Measurements from ENCODE around the gene PARP1. TPM values are rescaled to one million over a fixed set of nuclear protein-coding genes. Genes with fewer than 3 reads are reported as not detected.

The PARP1 gene
- total RNA-seq, 1 donor from 2014 or later: 86.3 TPM

DNA sequence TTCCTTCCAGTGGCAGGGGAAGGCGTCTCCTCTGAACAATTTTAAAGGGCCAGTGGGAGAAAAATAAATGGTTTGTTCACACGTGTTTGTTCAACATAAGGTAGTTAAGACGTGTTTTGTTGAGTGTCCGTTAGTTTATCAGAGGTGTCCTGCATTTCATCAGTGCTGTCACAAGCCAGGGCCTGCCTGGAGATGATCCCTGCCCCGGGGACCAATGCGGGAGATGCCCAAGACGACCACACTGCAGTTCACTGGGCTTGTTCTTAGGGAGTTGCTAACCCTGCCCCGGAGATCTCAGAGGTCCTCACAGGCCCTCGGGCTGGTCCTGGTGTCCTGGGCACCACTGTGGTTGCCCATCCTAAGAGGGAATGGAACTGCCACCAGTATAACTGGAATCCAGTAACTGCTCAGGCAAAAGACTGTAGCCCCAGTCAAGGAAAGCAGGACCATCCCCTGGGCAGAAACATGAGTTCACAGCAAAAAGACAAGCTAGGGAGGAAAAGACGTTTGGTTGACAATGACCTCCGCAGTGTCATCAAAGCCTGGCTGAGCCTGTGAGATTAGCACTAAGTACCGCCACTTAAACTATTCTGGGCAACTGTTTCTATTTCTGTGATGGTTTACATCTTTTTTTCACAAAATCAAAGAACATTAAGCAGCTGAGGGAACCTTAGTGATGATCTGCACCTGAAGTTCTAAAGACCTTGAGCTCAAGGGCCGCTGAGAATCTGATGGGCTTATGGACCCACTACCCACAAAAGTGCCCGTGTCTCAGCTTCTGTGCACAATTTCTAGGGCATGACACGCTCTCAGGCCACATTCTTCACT is 54.0 kb downstream of the PARP1 start:
- DNase-seq (ENCODE audit: extremely low spot score, unreplicated experiment): no peak
- no peak overlapping the region for H3K27ac Mint-ChIP-seq (ENCODE audit: unreplicated experiment)
- H3K9me3 Mint-ChIP-seq (ENCODE audit: unreplicated experiment): no peaks in the 10 kb centered on the region
- H3K27me3 Mint-ChIP-seq (ENCODE audit: unreplicated experiment): no peaks in the 10 kb centered on the region
- no peak for TF ChIP-seq CTCF (IDR thresholded peaks at IDR 0.05)
- H3K4me3 Mint-ChIP-seq (ENCODE audit: unreplicated experiment): no peak overlapping the region
- peaks cover 2% of the 10 kb centered on the region for H3K4me1 Mint-ChIP-seq (ENCODE audit: unreplicated experiment)
- H3K36me3 Mint-ChIP-seq (ENCODE audit: unreplicated experiment): peaks cover 4% of the 10 kb centered on the region

GRCh38 chr1:226351709-226352108 is 56.2 kb downstream of the PARP1 start:
- no peak for DNase-seq (ENCODE audit: extremely low spot score, unreplicated experiment)
- Mint-ChIP-seq H3K27ac (ENCODE audit: unreplicated experiment) (no peak overlapping the region), H3K36me3 (ENCODE audit: unreplicated experiment) (no peaks in the 10 kb centered on the region), H3K4me1 (ENCODE audit: unreplicated experiment) (peaks cover 2% of the 10 kb centered on the region), H3K27me3 (ENCODE audit: unreplicated experiment) (no peaks in the 10 kb centered on the region), H3K9me3 (ENCODE audit: unreplicated experiment) (no peaks in the 10 kb centered on the region), H3K4me3 (ENCODE audit: unreplicated experiment) (no peak overlapping the region)
- TF ChIP-seq CTCF (IDR thresholded peaks at IDR 0.05): no peak

- Mint-ChIP-seq H3K27ac (ENCODE audit: unreplicated experiment) (no peak overlapping the region), H3K36me3 (ENCODE audit: unreplicated experiment) (no peaks in the 10 kb centered on the region), H3K4me3 (ENCODE audit: unreplicated experiment) (no peak overlapping the region), H3K9me3 (ENCODE audit: unreplicated experiment) (no peaks in the 10 kb centered on the region), H3K27me3 (ENCODE audit: unreplicated experiment) (no peaks in the 10 kb centered on the region), H3K4me1 (ENCODE audit: unreplicated experiment) (peaks cover 2% of the 10 kb centered on the region)
- no peak for DNase-seq (ENCODE audit: extremely low spot score, unreplicated experiment)
- TF ChIP-seq CTCF (IDR thresholded peaks at IDR 0.05): no peak
Measured at GRCh38 chr1:226350519-226350865, 57.4 kb downstream of the PARP1 start.

- Mint-ChIP-seq H3K4me3 (ENCODE audit: unreplicated experiment) (no peak overlapping the region), H3K27me3 (ENCODE audit: unreplicated experiment) (no peaks in the 10 kb centered on the region), H3K27ac (ENCODE audit: unreplicated experiment) (no peak overlapping the region), H3K9me3 (ENCODE audit: unreplicated experiment) (no peaks in the 10 kb centered on the region), H3K36me3 (ENCODE audit: unreplicated experiment) (no peaks in the 10 kb centered on the region), H3K4me1 (ENCODE audit: unreplicated experiment) (peaks cover 2% of the 10 kb centered on the region)
- TF ChIP-seq CTCF (IDR thresholded peaks at IDR 0.05): no peak
- no peak for DNase-seq (ENCODE audit: extremely low spot score, unreplicated experiment)
Measured at GRCh38 chr1:226349801-226350518, 57.9 kb downstream of the PARP1 start.

DNA sequence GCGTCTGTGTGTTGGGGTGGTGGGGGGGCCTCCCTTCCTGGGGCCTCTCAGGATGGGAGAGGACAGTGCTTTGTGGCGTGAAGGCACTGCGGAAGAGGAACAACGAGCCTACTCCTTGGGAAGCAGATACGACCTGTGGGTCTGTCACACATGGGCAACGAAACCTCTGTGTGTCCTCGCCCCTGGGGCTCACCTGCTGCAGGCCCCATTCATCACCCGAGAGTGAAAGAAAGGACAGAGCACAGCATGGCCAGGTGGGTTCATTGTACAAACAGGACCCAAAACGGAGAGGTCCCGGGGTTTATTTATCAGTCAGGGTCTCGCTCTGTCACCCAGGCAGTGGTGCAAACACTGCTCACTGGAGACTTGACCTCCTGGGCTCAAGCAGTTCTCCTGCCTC is 58.8 kb downstream of the PARP1 start:
- no peak overlapping the region for H3K27ac Mint-ChIP-seq (ENCODE audit: unreplicated experiment)
- no peaks in the 10 kb centered on the region for H3K36me3 Mint-ChIP-seq (ENCODE audit: unreplicated experiment)
- no peaks in the 10 kb centered on the region for H3K27me3 Mint-ChIP-seq (ENCODE audit: unreplicated experiment)

More for the DNA sequence above, 58.8 kb downstream of the PARP1 start:
- H3K4me1 Mint-ChIP-seq (ENCODE audit: unreplicated experiment): peaks cover 2% of the 10 kb centered on the region
- no peak overlapping the region for H3K4me3 Mint-ChIP-seq (ENCODE audit: unreplicated experiment)
- no peaks in the 10 kb centered on the region for H3K9me3 Mint-ChIP-seq (ENCODE audit: unreplicated experiment)
- DNase-seq (ENCODE audit: extremely low spot score, unreplicated experiment): no peak
- no peak for TF ChIP-seq CTCF (IDR thresholded peaks at IDR 0.05)
